Mesenchymal stem cell (in vitro differentiated cells and primary cell): ENCODE results near the gene MOXD1.
"Not testable (repeated sequence)": the region's sequence is repeated elsewhere in the genome, so short reads cannot be mapped to it uniquely, and the experiment has no call there.

Source experiments
- DNase-seq: peaks from one replicate; pipeline ENCODE4 v3.0.0-alpha.2; 2013
- H2AFZ ChIP-seq: one replicate; pipeline ENCODE4 v1.6.1; 2013; ENCODE audit warnings: low read depth, mild to moderate bottlenecking, control low read depth, inconsistent platforms, low read length, moderate library complexity
- H2AK5ac ChIP-seq: 2 replicates; pipeline ENCODE4 v1.6.1; 2013; ENCODE audit warnings: low read length, moderate library complexity, mild to moderate bottlenecking, inconsistent platforms; ENCODE audit not compliant: severe bottlenecking
- H2BK120ac ChIP-seq: one replicate; pipeline ENCODE4 v1.6.1; 2013; ENCODE audit warnings: low read depth, mild to moderate bottlenecking, inconsistent platforms, low read length, moderate library complexity
- H2BK12ac ChIP-seq, 2 experiments: one replicate each; pipeline ENCODE4 v1.6.1; 2013; ENCODE audit warnings: inconsistent platforms in 2 of 2, low read length in 2 of 2, mild to moderate bottlenecking in 2 of 2, moderate library complexity in 2 of 2, control low read depth in 1 of 2
- H2BK15ac ChIP-seq: one replicate; pipeline ENCODE4 v1.6.1; 2013; ENCODE audit warnings: mild to moderate bottlenecking, low read depth, inconsistent platforms; ENCODE audit not compliant: poor library complexity, severe bottlenecking
- H2BK5ac ChIP-seq: 2 replicates; pipeline ENCODE4 v1.6.1; 2013; ENCODE audit warnings: low read depth, mild to moderate bottlenecking, low read length, control low read depth, inconsistent platforms; ENCODE audit not compliant: poor library complexity, severe bottlenecking
- H3K14ac ChIP-seq, 2 experiments: one replicate each; pipeline ENCODE4 v1.6.1; 2013; ENCODE audit warnings: inconsistent platforms in 2 of 2, low read length in 2 of 2, control low read depth in 1 of 2, mild to moderate bottlenecking in 1 of 2, moderate library complexity in 1 of 2
- H3K18ac ChIP-seq, 2 experiments: one replicate each; pipeline ENCODE4 v1.6.1; 2013; ENCODE audit warnings: inconsistent platforms in 2 of 2, low read length in 2 of 2, control low read depth in 1 of 2, low read depth in 1 of 2, mild to moderate bottlenecking in 1 of 2
- H3K23ac ChIP-seq, 2 experiments: one replicate each; pipeline ENCODE4 v1.6.1; 2013; ENCODE audit warnings: inconsistent platforms in 2 of 2, low read length in 2 of 2, mild to moderate bottlenecking in 2 of 2, moderate library complexity in 2 of 2, control low read depth in 1 of 2
- H3K27ac ChIP-seq: 2 replicates; pipeline ENCODE4 v1.5.1; 2013; ENCODE audit warnings: mild to moderate bottlenecking, moderate library complexity, low read length, control low read depth, inconsistent platforms; ENCODE audit not compliant: poor library complexity, severe bottlenecking
- H3K27me3 ChIP-seq, 2 experiments: 2 replicates each; pipeline versions ENCODE4 v1.6.1 to v1.7.0; 2013; ENCODE audit warnings: low read length in 2 of 2, mild to moderate bottlenecking in 2 of 2, moderate library complexity in 2 of 2, control low read depth in 1 of 2, inconsistent platforms in 1 of 2; ENCODE audit not compliant: control insufficient read depth in 1 of 2, insufficient read depth in 1 of 2
- H3K36me3 ChIP-seq, 2 experiments: 2 replicates each; pipeline versions ENCODE4 v1.6.1 to v1.7.0; 2013; ENCODE audit warnings: low read length in 2 of 2, control low read depth in 1 of 2, inconsistent platforms in 1 of 2, low read depth in 1 of 2, mild to moderate bottlenecking in 1 of 2; ENCODE audit not compliant: insufficient read depth in 2 of 2, control insufficient read depth in 1 of 2
- H3K4ac ChIP-seq, 2 experiments: one replicate each; pipeline ENCODE4 v1.6.1; 2013; ENCODE audit warnings: inconsistent platforms in 2 of 2, low read length in 2 of 2, mild to moderate bottlenecking in 2 of 2, moderate library complexity in 2 of 2, control low read depth in 1 of 2, low read depth in 1 of 2
- H3K4me1 ChIP-seq: 2 replicates; pipeline ENCODE4 v1.6.1; 2013; ENCODE audit warnings: low read depth, low read length, control low read depth; ENCODE audit not compliant: control insufficient read depth, insufficient read depth
- H3K4me2 ChIP-seq: 2 replicates; pipeline ENCODE4 v1.6.1; 2013; ENCODE audit warnings: low read length, mild to moderate bottlenecking, inconsistent platforms; ENCODE audit not compliant: poor library complexity, severe bottlenecking
- H3K4me3 ChIP-seq, 2 experiments: 2 replicates each; pipeline versions ENCODE4 v1.5.1 to v1.7.0; 2013; ENCODE audit warnings: low read length in 2 of 2, mild to moderate bottlenecking in 2 of 2, control low read depth in 1 of 2, low read depth in 1 of 2; ENCODE audit not compliant: insufficient read depth in 1 of 2
- H3K79me1 ChIP-seq: replicated peaks from 2 replicates; pipeline ENCODE4 v1.6.1; 2013; ENCODE audit warnings: mild to moderate bottlenecking, control low read depth, low read length, inconsistent platforms; ENCODE audit not compliant: poor library complexity, severe bottlenecking
- H3K9ac ChIP-seq: 2 replicates; pipeline ENCODE4 v1.7.0; 2013; ENCODE audit warnings: mild to moderate bottlenecking, low read length, moderate library complexity
- H3K9me3 ChIP-seq: 2 replicates; pipeline ENCODE4 v1.7.0; 2013; ENCODE audit warnings: mild to moderate bottlenecking, low read length; ENCODE audit not compliant: control insufficient read depth
- H4K8ac ChIP-seq: one replicate; pipeline ENCODE4 v1.6.1; 2013; ENCODE audit warnings: inconsistent platforms, mild to moderate bottlenecking, low read length, moderate library complexity
- H4K91ac ChIP-seq: one replicate; pipeline ENCODE4 v1.6.1; 2013; ENCODE audit warnings: mild to moderate bottlenecking, low read length, inconsistent platforms
- WGBS: methylation state at CpG from one replicate; pipeline ENCODE4 v1.1.7; 2013; ENCODE audit warnings: mixed read lengths; 5-methylcytosine and 5-hydroxymethylcytosine counted together

The MOXD1 gene

GRCh38 chr6:132275066-132275970, 126.0 kb downstream of the MOXD1 start:
- Histone ChIP-seq H3K4ac (no peak overlapping the region), H3K36me3 (no peaks in the 10 kb centered on the region), H4K91ac (no peak overlapping the region), H3K4me2 (peak overlapping the region; percentile 19), H3K23ac (no peak overlapping the region), H3K18ac (no peak overlapping the region), H3K4me3 (no peak overlapping the region), H3K14ac (no peak overlapping the region), H2BK12ac (no peak overlapping the region), H4K8ac (peak overlapping the region; percentile 45), H3K9me3 (no peaks in the 10 kb centered on the region), H3K27me3 (no peaks in the 10 kb centered on the region), H2AFZ (no peak overlapping the region), H3K27ac (peak overlapping the region; percentile 94), H3K79me1 (no peaks in the 10 kb centered on the region), H2BK120ac (no peak overlapping the region), H3K9ac (no peak overlapping the region), H3K4me1 (peaks cover 12% of the 10 kb centered on the region), H2BK15ac (no peak overlapping the region), H2AK5ac (peak overlapping the region; percentile 49), H2BK5ac (peak overlapping the region; percentile 72)
- WGBS = 96% methylated on average over 9 of the region's 13 CpGs
- no peak for DNase-seq

- H2AK5ac ChIP-seq = peak overlapping the region; percentile 51
- H2BK120ac ChIP-seq = no peak overlapping the region
- H3K36me3 ChIP-seq = no peaks in the 10 kb centered on the region
- H4K8ac ChIP-seq = no peak overlapping the region
- H3K4ac ChIP-seq = no peak overlapping the region
- no peak overlapping the region for H3K23ac ChIP-seq
- no peak overlapping the region for H3K18ac ChIP-seq
- no peak overlapping the region for H2BK12ac ChIP-seq
- H3K27me3 ChIP-seq = no peaks in the 10 kb centered on the region
- H3K4me3 ChIP-seq = no peak overlapping the region
- H2AFZ ChIP-seq = no peak overlapping the region
- H3K4me2 ChIP-seq = no peak overlapping the region
- no peak overlapping the region for H3K14ac ChIP-seq
- H2BK15ac ChIP-seq = no peak overlapping the region
- 97% methylated on average over 10 of the region's 10 CpGs for WGBS
- no peak overlapping the region for H4K91ac ChIP-seq
- no peak overlapping the region for H3K27ac ChIP-seq
- H3K9ac ChIP-seq = no peak overlapping the region
- peaks cover 9% of the 10 kb centered on the region for H3K4me1 ChIP-seq
- H3K9me3 ChIP-seq = no peaks in the 10 kb centered on the region
- H2BK5ac ChIP-seq = no peak overlapping the region
- H3K79me1 ChIP-seq = no peaks in the 10 kb centered on the region
- no peak for DNase-seq
Observed at GRCh38 chr6:132272776-132273175, 128.5 kb downstream of the MOXD1 start.

DNA sequence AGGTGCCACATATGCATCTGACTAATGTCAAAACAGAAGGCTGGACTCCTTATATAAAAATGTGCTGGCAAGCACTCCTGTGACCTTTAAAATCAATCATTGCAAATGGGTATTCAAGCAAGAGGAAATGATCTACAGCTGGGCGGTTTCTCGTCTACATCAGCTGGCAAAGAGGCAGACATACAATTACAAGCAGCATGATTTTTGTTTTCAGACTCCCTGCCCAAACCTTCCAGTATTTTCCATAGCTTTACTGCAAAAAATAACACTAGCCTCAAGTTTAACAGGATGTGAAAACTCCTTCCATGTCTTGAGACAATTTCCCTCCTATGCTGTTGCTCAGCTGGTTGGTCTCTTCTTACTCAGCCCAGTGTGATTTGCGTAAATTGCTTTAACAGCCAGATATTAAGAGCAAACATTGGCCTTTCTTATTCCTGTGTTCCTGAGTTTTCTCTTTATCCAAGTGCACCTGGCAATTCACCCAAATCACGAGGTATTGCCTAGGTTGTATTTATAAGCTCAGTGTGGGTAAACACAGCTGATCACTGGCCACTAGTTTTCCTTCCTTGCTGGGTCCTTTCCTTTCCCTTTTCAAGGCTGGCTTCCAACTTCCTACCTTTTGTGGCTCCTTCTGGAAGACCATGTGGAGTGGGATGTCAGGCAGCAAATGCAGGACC, 130.4 kb downstream of the MOXD1 start:
- Histone ChIP-seq H3K9ac (no peak overlapping the region), H2BK12ac (no peak overlapping the region), H2AK5ac (peak overlapping the region; percentile 76), H3K9me3 (no peaks in the 10 kb centered on the region), H3K27ac (peak overlapping the region; percentile 73), H3K36me3 (no peaks in the 10 kb centered on the region), H3K4me2 (no peak overlapping the region), H2BK5ac (peak overlapping the region; percentile 22), H2BK15ac (no peak overlapping the region), H3K79me1 (no peaks in the 10 kb centered on the region), H4K91ac (no peak overlapping the region), H3K4me1 (peaks cover 9% of the 10 kb centered on the region), H3K4me3 (no peak overlapping the region), H4K8ac (no peak overlapping the region), H3K14ac (no peak overlapping the region), H3K18ac (no peak overlapping the region), H2AFZ (no peak overlapping the region), H2BK120ac (no peak overlapping the region), H3K4ac (no peak overlapping the region), H3K27me3 (no peaks in the 10 kb centered on the region), H3K23ac (no peak overlapping the region)
- DNase-seq = no peak
- 79% methylated on average over 4 of the region's 4 CpGs for WGBS

DNA sequence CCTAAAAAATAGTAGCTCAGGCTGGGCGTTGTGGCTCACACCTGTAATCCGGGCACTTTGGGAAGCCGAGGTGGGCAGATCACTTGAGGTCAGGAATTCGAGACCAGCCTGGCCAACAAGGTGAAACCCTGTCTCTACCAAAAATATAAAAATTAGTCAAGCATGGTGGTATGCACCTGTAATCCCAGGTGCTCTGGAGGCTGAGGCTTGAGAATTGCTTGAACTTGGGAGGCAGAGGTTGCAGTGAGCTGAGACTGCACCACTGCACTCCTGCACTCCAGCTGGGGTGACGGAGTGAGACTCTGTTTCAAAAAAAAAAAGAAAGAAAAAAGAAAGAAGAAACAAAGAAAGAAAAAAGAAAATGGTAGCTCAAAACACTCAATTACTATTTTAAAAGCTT, 132.6 kb downstream of the MOXD1 start:
- not testable (repeated sequence) for H3K23ac ChIP-seq, H2AK5ac ChIP-seq, H2AFZ ChIP-seq, H3K4me2 ChIP-seq, H3K27ac ChIP-seq, DNase-seq, H3K14ac ChIP-seq, H3K9ac ChIP-seq, H3K9me3 ChIP-seq, H2BK12ac ChIP-seq, H3K36me3 ChIP-seq, H2BK15ac ChIP-seq, H3K4ac ChIP-seq, H3K4me3 ChIP-seq, H3K4me1 ChIP-seq, H3K27me3 ChIP-seq, H3K18ac ChIP-seq, H3K79me1 ChIP-seq, H2BK120ac ChIP-seq, H2BK5ac ChIP-seq, H4K91ac ChIP-seq, H4K8ac ChIP-seq
- WGBS = 96% methylated on average over 3 of the region's 5 CpGs
